Measurements from ENCODE around the gene TEKT2. TPM values are rescaled to one million over a fixed set of nuclear protein-coding genes. Genes with fewer than 3 reads are reported as not detected.

The TEKT2 gene
- total RNA-seq, 2 experiments from 2014 or later, result not detected

- no peaks in the 10 kb centered on the region for H3K36me3 Mint-ChIP-seq
- peaks cover 15% of the 10 kb centered on the region for H3K4me1 Mint-ChIP-seq (ENCODE audit: low read depth)
- intact Hi-C loops (cut with micrococcal nuclease), result no loop called here
- ChIA-PET CTCF (no interaction called here), POLR2A (no interaction called here)
- H3K27me3 Mint-ChIP-seq, result peaks cover 37% of the 10 kb centered on the region
- H3K4me3 Mint-ChIP-seq, result peak overlapping the region; percentile 4
- no peak for DNase-seq
- no peaks in the 10 kb centered on the region for H3K9me3 Mint-ChIP-seq
- no peak overlapping the region for H3K27ac Mint-ChIP-seq
These were observed 42.3 kb downstream of the TEKT2 start for GRCh38 chr1:36126005-36126716.

- H3K27ac Mint-ChIP-seq, result no peak overlapping the region
- H3K4me3 Mint-ChIP-seq, result no peak overlapping the region
- intact Hi-C loops (cut with micrococcal nuclease), result no loop called here
- H3K4me1 Mint-ChIP-seq (ENCODE audit: low read depth), result peaks cover 15% of the 10 kb centered on the region
- POLR2A ChIA-PET, result no interaction called here
- CTCF ChIA-PET, result interaction anchor here (1.4 kb wide), 1 partner anchor 61 kb away, joined by 3 read pairs; no protein-coding TSS in a partner anchor
- H3K9me3 Mint-ChIP-seq, result no peaks in the 10 kb centered on the region
- H3K27me3 Mint-ChIP-seq, result peaks cover 34% of the 10 kb centered on the region
- DNase-seq, result no peak
- H3K36me3 Mint-ChIP-seq, result no peaks in the 10 kb centered on the region
These were observed 43.1 kb downstream of the TEKT2 start for GRCh38 chr1:36126797-36127500.

GRCh38 chr1:36128126-36128904 lies 44.4 kb downstream of the TEKT2 start:
- no peak overlapping the region for H3K4me3 Mint-ChIP-seq
- H3K27ac Mint-ChIP-seq, result no peak overlapping the region
- DNase-seq, result no peak
- peaks cover 14% of the 10 kb centered on the region for H3K4me1 Mint-ChIP-seq (ENCODE audit: low read depth)
- H3K27me3 Mint-ChIP-seq, result peaks cover 21% of the 10 kb centered on the region
- CTCF ChIA-PET, result interaction anchor here (1.4 kb wide), 1 partner anchor 60 kb away, joined by 3 read pairs; no protein-coding TSS in a partner anchor
- intact Hi-C loops (cut with micrococcal nuclease), result no loop called here
- H3K9me3 Mint-ChIP-seq, result no peaks in the 10 kb centered on the region
- no peaks in the 10 kb centered on the region for H3K36me3 Mint-ChIP-seq
- POLR2A ChIA-PET, result no interaction called here

- no peak for DNase-seq
- CTCF ChIA-PET, result interaction anchor here (1.4 kb wide), 1 partner anchor 59 kb away, joined by 3 read pairs; no protein-coding TSS in a partner anchor
- Mint-ChIP-seq H3K4me3 (no peak overlapping the region), H3K27ac (no peak overlapping the region), H3K27me3 (peaks cover 15% of the 10 kb centered on the region), H3K9me3 (no peaks in the 10 kb centered on the region), H3K4me1 (ENCODE audit: low read depth) (peaks cover 11% of the 10 kb centered on the region), H3K36me3 (no peaks in the 10 kb centered on the region)
- intact Hi-C loops (cut with micrococcal nuclease), result no loop called here
- POLR2A ChIA-PET, result no interaction called here
These were observed 45.0 kb downstream of the TEKT2 start for GRCh38 chr1:36128905-36129206.

- intact Hi-C loops (cut with micrococcal nuclease), result no loop called here
- H3K36me3 Mint-ChIP-seq, result peaks cover 3% of the 10 kb centered on the region
- no peak overlapping the region for H3K27ac Mint-ChIP-seq
- H3K9me3 Mint-ChIP-seq, result no peaks in the 10 kb centered on the region
- DNase-seq, result no peak
- no peaks in the 10 kb centered on the region for H3K27me3 Mint-ChIP-seq
- CTCF ChIA-PET, result interaction anchor here (1.5 to 3.8 kb wide), 2 partner anchors 14 to 153 kb away, joined by 3 to 20 read pairs; no protein-coding TSS in a partner anchor
- H3K4me1 Mint-ChIP-seq (ENCODE audit: low read depth), result no peaks in the 10 kb centered on the region
- H3K4me3 Mint-ChIP-seq, result no peak overlapping the region
- POLR2A ChIA-PET, result no interaction called here
These were observed 48.1 kb downstream of the TEKT2 start for GRCh38 chr1:36132029-36132428.

GRCh38 chr1:36133484-36133883 lies 49.6 kb downstream of the TEKT2 start:
- no peak for DNase-seq

GRCh38 chr1:36134031-36134430 lies 50.1 kb downstream of the TEKT2 start:
- ChIA-PET CTCF (interaction anchor here (1.2 to 3.8 kb wide), 8 partner anchors 11 to 234 kb away, joined by 3 to 52 read pairs (median 12); partner anchors contain the start of gene TRAPPC3), POLR2A (no interaction called here)
- intact Hi-C loops (cut with micrococcal nuclease), result loop anchor here (1.0 kb wide), 1 partner anchor 35 kb away; no protein-coding TSS in a partner anchor
- no peak overlapping the region for H3K4me3 Mint-ChIP-seq
- no peaks in the 10 kb centered on the region for H3K4me1 Mint-ChIP-seq (ENCODE audit: low read depth)
- no peaks in the 10 kb centered on the region for H3K27me3 Mint-ChIP-seq
- H3K27ac Mint-ChIP-seq, result no peak overlapping the region
- no peaks in the 10 kb centered on the region for H3K9me3 Mint-ChIP-seq
- H3K36me3 Mint-ChIP-seq, result peaks cover 8% of the 10 kb centered on the region
- DNase-seq, result no peak

More at GRCh38 chr1:36133484-36133883, 49.6 kb downstream of the TEKT2 start:
- Mint-ChIP-seq H3K27me3 (no peaks in the 10 kb centered on the region), H3K9me3 (no peaks in the 10 kb centered on the region), H3K4me1 (ENCODE audit: low read depth) (no peaks in the 10 kb centered on the region), H3K27ac (no peak overlapping the region), H3K4me3 (no peak overlapping the region), H3K36me3 (peaks cover 8% of the 10 kb centered on the region)
- intact Hi-C loops (cut with micrococcal nuclease), result no loop called here
- ChIA-PET POLR2A (no interaction called here), CTCF (interaction anchor here (0.8 to 3.8 kb wide), 8 partner anchors 15 to 235 kb away, joined by 3 to 52 read pairs (median 8); partner anchors contain the start of gene TRAPPC3)

- peak; percentile 57 for DNase-seq
- peaks cover 3% of the 10 kb centered on the region for H3K4me1 Mint-ChIP-seq (ENCODE audit: low read depth)
- H3K36me3 Mint-ChIP-seq, result peaks cover 12% of the 10 kb centered on the region
- CTCF ChIA-PET, result interaction anchor here (0.5 to 3.8 kb wide), 19 partner anchors 10 to 242 kb away, joined by 3 to 52 read pairs (median 5); partner anchors contain the start of genes EVA1B and TRAPPC3
- POLR2A ChIA-PET, result interaction anchor here (1.2 kb wide), 1 partner anchor 14 kb away, joined by 4 read pairs; the partner anchor contains the start of gene TRAPPC3
- intact Hi-C loops (cut with micrococcal nuclease), result loop anchor here (1.0 kb wide), 1 partner anchor 35 kb away; no protein-coding TSS in a partner anchor
- H3K27me3 Mint-ChIP-seq, result no peaks in the 10 kb centered on the region
- no peak overlapping the region for H3K4me3 Mint-ChIP-seq
- no peaks in the 10 kb centered on the region for H3K9me3 Mint-ChIP-seq
- H3K27ac Mint-ChIP-seq, result no peak overlapping the region
These were observed 50.8 kb downstream of the TEKT2 start for GRCh38 chr1:36134505-36135329.

- intact Hi-C loops (cut with micrococcal nuclease), result no loop called here
- H3K4me1 Mint-ChIP-seq (ENCODE audit: low read depth), result peaks cover 9% of the 10 kb centered on the region
- DNase-seq, result no peak
- no peak overlapping the region for H3K4me3 Mint-ChIP-seq
- no peaks in the 10 kb centered on the region for H3K27me3 Mint-ChIP-seq
- peaks cover 17% of the 10 kb centered on the region for H3K36me3 Mint-ChIP-seq
- CTCF ChIA-PET, result interaction anchor here (0.5 to 3.8 kb wide), 18 partner anchors 10 to 241 kb away, joined by 3 to 52 read pairs (median 6); partner anchors contain the start of genes EVA1B and TRAPPC3
- H3K27ac Mint-ChIP-seq, result no peak overlapping the region
- no peaks in the 10 kb centered on the region for H3K9me3 Mint-ChIP-seq
- POLR2A ChIA-PET, result interaction anchor here (1.2 kb wide), 1 partner anchor 14 kb away, joined by 4 read pairs; the partner anchor contains the start of gene TRAPPC3
These were observed 51.4 kb downstream of the TEKT2 start for GRCh38 chr1:36135330-36135667.

- CTCF ChIA-PET, result interaction anchor here (0.9 to 3.5 kb wide), 9 partner anchors 9 to 233 kb away, joined by 4 to 52 read pairs (median 9); partner anchors contain the start of gene TRAPPC3
- DNase-seq, result no peak
These were observed 51.9 kb downstream of the TEKT2 start for GRCh38 chr1:36135796-36136195.

GRCh38 chr1:36136535-36136934 lies 52.6 kb downstream of the TEKT2 start:
- peaks cover 18% of the 10 kb centered on the region for H3K36me3 Mint-ChIP-seq
- no peaks in the 10 kb centered on the region for H3K27me3 Mint-ChIP-seq
- intact Hi-C loops (cut with micrococcal nuclease), result no loop called here
- H3K4me1 Mint-ChIP-seq (ENCODE audit: low read depth), result peaks cover 21% of the 10 kb centered on the region
- CTCF ChIA-PET, result interaction anchor here (1.1 to 2.4 kb wide), 4 partner anchors 8 to 232 kb away, joined by 5 to 19 read pairs (median 11); no protein-coding TSS in a partner anchor
- H3K4me3 Mint-ChIP-seq, result no peak overlapping the region
- no peak for DNase-seq
- POLR2A ChIA-PET, result no interaction called here
- H3K27ac Mint-ChIP-seq, result peak overlapping the region; percentile 60
- no peaks in the 10 kb centered on the region for H3K9me3 Mint-ChIP-seq

More at GRCh38 chr1:36135796-36136195, 51.9 kb downstream of the TEKT2 start:
- Mint-ChIP-seq H3K27ac (peak overlapping the region; percentile 32), H3K9me3 (no peaks in the 10 kb centered on the region), H3K4me1 (ENCODE audit: low read depth) (peaks cover 14% of the 10 kb centered on the region), H3K27me3 (no peaks in the 10 kb centered on the region), H3K4me3 (no peak overlapping the region), H3K36me3 (peaks cover 18% of the 10 kb centered on the region)
- POLR2A ChIA-PET, result interaction anchor here (1.2 kb wide), 1 partner anchor 13 kb away, joined by 4 read pairs; the partner anchor contains the start of gene TRAPPC3
- intact Hi-C loops (cut with micrococcal nuclease), result no loop called here
